CD4-positive, alpha-beta T cell treated with Interleukin-15 for 1 hour (primary cell): ENCODE data around the gene ERVW-1.
"Not testable (repeated sequence)": the region's sequence is repeated elsewhere in the genome, so short reads cannot be mapped to it uniquely, and the experiment has no call there.

Experiments used
- DNase-seq: peaks from one replicate; pipeline ENCODE4 v3.0.0-alpha.2; 2020

The ERVW-1 gene

DNA sequence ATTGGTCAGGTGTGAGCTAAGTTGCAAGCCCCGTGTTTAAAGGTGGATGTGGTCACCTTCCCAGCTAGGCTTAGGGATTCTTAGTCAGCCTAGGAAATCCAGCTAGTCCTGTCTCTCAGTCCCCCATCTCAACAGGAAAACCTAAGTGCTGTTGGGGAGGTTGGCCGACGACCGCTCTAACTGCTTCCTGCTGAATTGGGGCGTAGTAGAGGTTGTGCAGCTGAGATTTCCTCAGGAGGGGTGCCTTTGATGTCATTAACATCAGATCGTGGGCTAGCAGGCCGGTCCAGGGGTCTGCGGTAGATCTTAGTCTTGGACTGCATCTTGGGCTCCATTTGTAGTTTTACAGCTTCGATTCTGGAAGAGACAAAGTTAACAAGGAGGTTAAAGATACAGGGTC, 9.2 kb downstream of the ERVW-1 start:
- not testable (repeated sequence) for DNase-seq

- DNase-seq = no peak
Measured at GRCh38 chr7:92466682-92467081, 11.1 kb downstream of the ERVW-1 start.

DNA sequence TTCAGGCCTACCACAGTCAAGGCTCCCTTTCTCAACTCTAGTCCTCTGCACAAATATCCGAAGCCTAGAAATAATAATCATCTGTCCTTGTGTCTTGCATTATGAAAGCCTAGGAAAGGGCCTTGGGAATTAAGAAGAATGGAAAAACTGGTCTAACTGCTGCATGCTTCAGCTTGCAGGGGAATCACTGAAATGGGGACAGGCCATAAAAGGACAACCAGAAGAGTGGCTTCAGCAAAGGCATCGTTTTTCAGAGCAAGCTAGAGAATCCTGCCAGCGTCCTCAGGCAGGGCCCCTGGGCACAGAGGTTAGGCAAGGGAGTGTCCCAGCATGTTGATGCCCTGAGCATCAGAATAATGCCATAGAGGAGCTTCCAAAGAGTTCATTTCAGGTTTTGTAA, 13.2 kb downstream of the ERVW-1 start:
- no peak for DNase-seq

DNA sequence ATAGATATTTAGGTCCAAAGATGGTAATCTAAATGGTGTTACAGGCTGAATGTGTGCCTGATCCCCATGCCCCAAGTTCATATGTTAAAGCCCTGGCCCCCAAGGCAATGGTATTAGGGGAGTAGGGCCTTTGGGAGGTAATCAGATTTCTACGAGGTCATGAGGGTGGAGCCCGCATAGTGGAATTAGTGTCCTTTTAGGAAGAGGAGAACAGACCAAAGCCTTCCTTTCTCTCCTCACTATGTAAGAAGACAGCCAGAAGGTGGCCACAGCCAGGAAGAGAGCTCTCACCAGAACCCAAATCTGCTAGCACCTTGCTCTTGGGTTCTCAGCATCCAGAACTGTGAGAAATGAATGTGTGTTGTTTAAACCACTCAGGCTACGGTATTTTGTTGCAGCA, 15.2 kb downstream of the ERVW-1 start:
- DNase-seq = no peak

DNA sequence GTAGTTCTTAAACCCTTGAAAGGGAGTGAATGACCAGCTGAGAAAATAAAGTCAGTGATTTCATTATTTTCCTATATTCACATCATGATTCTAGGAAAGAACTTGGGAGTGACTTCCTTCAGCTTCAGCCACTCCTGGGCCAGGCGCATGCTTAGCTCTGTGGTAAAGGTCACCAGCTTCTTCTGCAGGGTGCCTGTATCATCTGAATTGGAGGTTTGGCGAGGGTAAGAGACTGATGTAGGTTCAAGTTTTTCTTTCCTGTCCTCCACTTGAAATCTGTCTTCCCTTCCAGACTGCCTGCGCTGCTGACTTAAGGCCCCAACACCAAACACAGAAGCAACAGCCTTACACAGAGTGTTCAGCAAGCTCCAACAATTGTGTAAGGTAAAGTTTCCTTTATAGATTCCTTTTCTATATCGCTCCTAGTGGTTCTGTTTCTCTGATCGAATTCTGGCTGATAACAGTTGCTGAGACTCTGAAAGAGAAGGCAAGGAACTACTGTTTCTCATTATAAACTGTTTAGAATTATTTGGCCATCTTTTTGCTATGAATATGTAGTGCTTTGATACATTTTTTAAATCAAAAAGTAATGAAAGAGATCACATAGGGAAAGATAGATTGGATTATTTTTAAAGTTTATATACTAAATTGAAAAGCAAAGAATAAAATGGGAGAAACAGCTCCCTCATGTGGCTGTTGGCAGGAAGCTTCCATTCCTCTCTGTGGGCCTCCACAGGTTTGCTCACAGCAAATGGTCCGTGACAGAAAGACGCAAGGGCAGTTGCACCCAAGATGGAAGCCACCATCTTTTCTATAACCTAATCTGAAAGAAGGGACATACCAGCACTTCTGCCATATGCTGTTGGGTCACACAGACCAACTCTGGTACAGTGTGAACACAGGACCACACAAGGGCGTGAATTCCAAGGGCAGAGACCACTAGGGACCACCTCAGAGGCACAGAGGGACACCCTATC, 16.4 kb downstream of the ERVW-1 start:
- no peak for DNase-seq

DNA sequence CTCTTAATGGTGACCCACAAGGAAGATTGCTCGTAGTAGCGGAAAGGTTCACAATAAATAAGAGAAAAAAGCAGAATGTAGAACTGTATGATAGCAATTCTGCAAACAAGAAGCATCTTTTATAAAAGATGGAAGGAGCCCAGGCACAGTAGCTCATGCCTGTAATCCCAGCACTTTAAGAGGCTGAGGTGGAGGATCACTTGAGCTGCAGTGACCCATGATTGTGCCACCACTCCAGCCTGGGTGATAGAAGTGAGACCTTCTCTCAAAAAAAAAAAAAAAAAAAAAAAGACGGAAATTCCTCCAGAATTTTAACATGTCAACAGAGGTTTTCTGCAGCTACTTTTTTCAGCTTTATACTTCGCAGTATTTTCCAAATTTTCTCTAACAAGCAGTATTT, 17.2 kb downstream of the ERVW-1 start:
- DNase-seq = no peak

DNA sequence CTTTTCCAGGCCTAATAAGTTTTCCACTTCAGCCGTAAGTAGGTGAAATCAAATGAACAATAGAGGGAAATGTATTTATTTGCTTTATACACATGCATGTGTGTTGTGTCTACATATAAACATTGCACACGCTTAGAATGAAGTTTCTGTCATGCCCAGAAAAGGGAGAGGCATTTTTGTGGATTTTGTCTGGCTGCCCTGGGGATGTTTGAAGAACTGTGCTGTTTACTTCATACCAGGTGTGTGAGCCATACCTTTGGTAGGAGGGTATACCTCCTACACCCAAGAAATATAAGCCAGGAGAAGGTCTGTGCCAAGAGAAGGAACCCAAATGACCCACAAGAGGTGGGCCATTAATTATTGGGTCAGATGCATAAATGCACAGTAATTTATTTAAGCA, 17.6 kb downstream of the ERVW-1 start:
- no peak for DNase-seq

- no peak for DNase-seq
Measured at GRCh38 chr7:92456236-92456635, 21.5 kb downstream of the ERVW-1 start.

DNA sequence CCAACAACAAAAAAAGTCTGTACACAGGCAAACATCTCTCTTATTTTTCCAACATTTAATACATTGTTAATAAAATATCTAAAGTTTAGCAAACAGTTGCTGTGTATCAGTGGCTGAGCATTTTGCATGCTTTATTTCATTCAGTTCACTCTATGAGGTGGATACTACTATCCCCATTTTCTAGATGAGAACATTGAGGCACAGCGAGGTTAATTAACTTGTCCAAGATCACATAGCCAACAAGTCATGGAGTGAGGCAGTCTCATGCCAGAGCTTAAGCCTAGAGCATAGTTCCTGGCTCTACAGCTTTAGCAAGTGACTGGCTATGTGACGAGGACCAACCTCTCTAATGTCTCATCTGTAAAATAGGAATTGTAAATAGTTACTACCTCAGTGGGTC, 26.1 kb downstream of the ERVW-1 start:
- DNase-seq = no peak

DNA sequence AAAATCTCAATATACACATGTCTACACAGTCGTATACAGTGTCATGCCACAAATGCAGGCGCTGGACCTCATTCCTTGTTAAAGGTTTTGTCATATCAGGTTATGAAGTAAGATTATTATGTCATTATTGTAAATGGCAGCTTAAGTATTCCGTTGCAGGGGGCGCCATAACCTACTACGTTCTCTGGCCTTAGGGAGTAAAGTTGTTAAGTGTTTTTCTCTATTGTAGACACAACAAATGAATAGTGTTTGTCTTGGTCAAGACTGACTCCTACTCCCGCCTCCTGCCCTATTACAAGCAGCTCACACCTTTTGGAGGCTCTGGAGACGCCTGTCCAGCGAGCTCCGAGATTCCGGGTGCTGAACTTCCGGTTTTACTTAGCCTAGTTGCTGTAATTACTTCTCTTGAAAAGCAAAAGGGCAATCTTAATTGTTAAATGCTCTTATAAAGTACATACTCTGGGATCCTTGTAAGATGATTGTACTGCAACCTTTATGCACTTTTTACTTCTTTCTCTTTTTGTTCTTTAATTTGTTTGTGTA, 29.5 kb downstream of the ERVW-1 start:
- DNase-seq = peak; percentile 54

- peak; percentile 84 for DNase-seq
Measured at GRCh38 chr7:92447345-92448204, 30.2 kb downstream of the ERVW-1 start, which contains the start of gene GATAD1. Gene GATAD1 (plus strand): TSS chr7:92447482. CDS start chr7:92447730, 248 bp downstream.

- DNase-seq = no peak
Measured at GRCh38 chr7:92446869-92447344, 30.8 kb downstream of the ERVW-1 start.

GRCh38 chr7:92442720-92443119, 35.0 kb downstream of the ERVW-1 start:
- DNase-seq = not testable (repeated sequence)

DNA sequence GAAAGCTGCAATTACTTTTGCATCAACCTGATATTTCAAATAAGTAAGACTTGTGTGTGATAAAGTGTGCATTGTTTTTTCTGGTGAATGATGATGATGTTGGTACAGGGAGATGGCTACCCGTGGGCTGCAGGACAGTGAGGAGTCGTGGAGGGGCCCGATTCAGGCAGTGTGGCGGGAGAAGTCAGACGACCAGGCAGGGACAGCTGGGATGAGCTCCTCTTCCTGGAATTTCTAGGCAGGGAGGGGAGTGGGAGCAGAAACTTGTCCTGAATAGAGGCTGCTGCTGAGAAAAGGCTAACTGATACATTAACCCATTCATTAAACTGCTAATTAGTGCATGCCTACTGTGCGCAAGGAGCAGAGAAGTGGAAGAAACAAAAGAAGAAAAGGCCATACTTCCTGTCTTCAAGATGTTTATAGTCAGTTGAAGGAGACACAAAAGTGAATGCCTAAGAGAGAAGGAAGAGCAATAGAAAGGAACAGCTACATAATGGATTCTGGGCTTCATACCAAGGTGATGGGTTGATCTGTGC, 39.7 kb downstream of the ERVW-1 start:
- DNase-seq = no peak

DNA sequence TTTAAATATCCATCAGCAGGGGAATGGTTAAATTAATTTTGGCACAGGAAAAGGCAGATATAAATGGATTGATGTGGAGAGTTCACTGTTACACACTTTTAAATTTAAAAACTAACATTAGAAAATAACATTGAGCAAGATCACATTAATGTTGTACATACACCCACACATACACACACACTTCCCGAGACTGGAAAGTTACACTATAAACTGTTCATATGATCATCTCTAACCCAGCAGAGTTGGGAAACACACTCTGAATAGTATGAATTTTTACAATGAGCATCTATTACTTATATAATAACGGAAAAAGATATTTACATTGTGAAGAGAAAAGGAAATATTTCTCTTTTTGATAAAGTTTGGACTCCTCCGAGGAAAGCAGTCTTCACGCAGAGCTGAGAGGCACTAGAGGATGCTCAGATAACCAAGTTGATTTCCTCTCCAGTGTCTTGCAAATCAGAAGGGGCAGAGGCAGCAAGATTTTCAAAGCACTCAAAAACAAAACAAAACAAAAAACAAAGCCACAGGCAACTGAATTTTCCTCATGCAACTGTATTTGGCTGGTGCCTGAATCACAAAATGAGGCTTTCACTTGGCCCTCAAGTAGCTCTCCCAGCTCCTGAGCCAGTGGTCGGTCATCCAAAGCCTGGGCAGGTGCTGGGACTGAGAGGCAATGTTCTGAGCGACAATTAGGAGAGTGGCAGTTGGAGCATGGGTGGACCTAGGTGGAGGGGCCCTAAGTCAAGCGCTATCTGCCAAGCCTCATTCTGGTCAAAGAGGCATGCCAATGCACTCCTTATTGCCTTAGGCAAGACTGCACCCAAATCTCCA, 40.9 kb downstream of the ERVW-1 start:
- no peak for DNase-seq

GRCh38 chr7:92435542-92435941, 42.2 kb downstream of the ERVW-1 start:
- DNase-seq = no peak

GRCh38 chr7:92433019-92433418, 44.7 kb downstream of the ERVW-1 start:
- DNase-seq = no peak

- DNase-seq = no peak
Measured at GRCh38 chr7:92432299-92432946, 45.3 kb downstream of the ERVW-1 start.

- no peak for DNase-seq
Measured at GRCh38 chr7:92427193-92427592, 50.6 kb downstream of the ERVW-1 start.

DNA sequence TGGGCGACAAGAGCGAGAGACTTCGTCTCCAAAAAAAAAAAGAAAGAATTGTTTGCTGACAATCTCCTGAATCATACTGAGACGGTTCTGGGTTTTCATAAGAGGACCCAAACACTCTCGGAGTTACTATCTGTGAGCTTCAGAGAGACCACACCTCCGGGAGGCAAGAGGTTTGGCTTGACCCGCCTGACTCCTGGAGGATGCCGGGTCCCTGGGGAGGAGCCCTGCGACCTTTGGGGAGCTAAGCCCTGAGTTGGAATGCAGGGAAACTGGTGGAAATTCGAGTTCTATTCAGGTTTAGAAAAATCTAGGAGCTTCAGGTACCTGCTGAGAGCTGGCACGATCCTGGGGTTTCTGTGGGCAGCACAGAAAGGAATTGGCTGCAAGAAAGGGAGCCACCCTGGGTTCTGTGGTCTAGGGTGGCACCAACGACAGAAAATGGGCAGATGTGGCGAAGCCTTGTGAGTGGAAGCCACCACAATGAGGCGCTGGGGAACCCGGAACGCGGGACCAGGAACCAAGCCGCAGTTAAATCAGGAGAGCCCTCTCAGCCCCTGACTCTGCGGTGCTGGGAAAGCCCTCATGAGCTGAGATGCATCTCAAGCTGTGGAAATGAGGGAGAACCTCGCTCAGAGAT, 52.3 kb downstream of the ERVW-1 start:
- no peak for DNase-seq

DNA sequence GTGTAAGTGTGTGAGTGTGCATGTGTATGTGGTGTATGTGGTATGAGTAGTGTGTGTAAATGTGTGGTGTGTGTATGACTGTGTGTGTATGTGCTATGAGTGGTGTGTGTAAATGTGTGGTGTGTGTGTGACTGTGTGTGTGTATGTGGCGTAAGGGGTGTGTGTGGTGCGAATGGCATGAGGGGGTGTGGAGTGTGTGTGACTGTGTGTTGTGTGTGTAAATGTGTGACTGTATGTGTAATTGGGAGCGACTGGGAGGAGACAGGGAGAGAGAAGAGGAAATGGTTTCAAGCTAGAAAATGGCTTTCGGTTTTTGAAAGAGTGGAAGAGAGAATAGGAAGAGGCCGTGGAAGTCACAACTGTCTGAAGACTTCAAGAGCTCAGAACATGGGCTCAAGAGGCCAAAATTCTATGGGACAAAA, 54.0 kb downstream of the ERVW-1 start:
- DNase-seq = no peak
